Pulmonary artery endothelial cell (primary cell): ENCODE data around the gene GGA3. TPM values are rescaled to one million over a fixed set of nuclear protein-coding genes. Genes with fewer than 3 reads are reported as not detected.
A peak's percentile ranks its signal among the peaks of the same experiment; 100 is the strongest.
"Not testable (repeated sequence)": the region's sequence is repeated elsewhere in the genome, so short reads cannot be mapped to it uniquely, and the experiment has no call there.

Experiments
- DNase-seq: peaks from one replicate; pipeline ENCODE4 v3.0.0-alpha.2; 2011; ENCODE audit warnings: low read depth, low spot score
- total RNA-seq: library from RNA; depleted of rRNA; stranded (reverse); fragments of >200 nt; gene quantifications from 2 replicates; pipeline ENCODE4 v1.2.3, GENCODE V29; 2014

The GGA3 gene
- total RNA-seq, 1 donor from 2014 or later = 10.9 TPM

GRCh38 chr17:75218131-75218530 lies 43.3 kb downstream of the GGA3 start:
- no peak for DNase-seq

GRCh38 chr17:75209061-75209460 lies 52.3 kb downstream of the GGA3 start:
- no peak for DNase-seq

- DNase-seq = no peak
Measured at GRCh38 chr17:75208161-75208560, 53.2 kb downstream of the GGA3 start.

- no peak for DNase-seq
Measured at GRCh38 chr17:75207760-75208159, 53.6 kb downstream of the GGA3 start.

GRCh38 chr17:75207050-75207407 lies 54.4 kb downstream of the GGA3 start:
- not testable (repeated sequence) for DNase-seq

- no peak for DNase-seq
Measured at GRCh38 chr17:75205793-75206163, 55.6 kb downstream of the GGA3 start.

- DNase-seq = peak; percentile 77
Measured at GRCh38 chr17:75205037-75205792, 56.2 kb downstream of the GGA3 start, which contains the start of gene NUP85. Gene NUP85 (plus strand): TSS chr17:75205679. CDS start chr17:75205762, 83 bp downstream.

- no peak for DNase-seq
Measured at GRCh38 chr17:75199886-75200618, 61.4 kb downstream of the GGA3 start.

GRCh38 chr17:75194879-75195278 lies 66.5 kb downstream of the GGA3 start:
- DNase-seq = no peak

- DNase-seq = no peak
Measured at GRCh38 chr17:75191584-75191983, 69.8 kb downstream of the GGA3 start.

- DNase-seq = no peak
Measured at GRCh38 chr17:75188614-75189013, 72.8 kb downstream of the GGA3 start.

Other genes with a start within 250 kb of the GGA3 start
- 32.8 and 43.4 TPM in 2 replicates for gene MRPL58, start 248.9 kb downstream of the GGA3 start, total RNA-seq
- gene ATP5PD, start 214.6 kb downstream of the GGA3 start, total RNA-seq = 173 and 218 TPM in 2 replicates
- gene KCTD2, start 214.4 kb downstream of the GGA3 start, total RNA-seq = 14.4 and 17.5 TPM in 2 replicates
- 5.0 and 7.1 TPM in 2 replicates for gene SLC16A5, start 173.7 kb downstream of the GGA3 start, total RNA-seq
- 2.4 and 4.1 TPM in 2 replicates for gene ARMC7, start 151.6 kb downstream of the GGA3 start, total RNA-seq
- 9.5 TPM in 2 replicates for gene NT5C, start 129.9 kb downstream of the GGA3 start, total RNA-seq
- gene JPT1, start 107.1 kb downstream of the GGA3 start, total RNA-seq = 207 and 256 TPM in 2 replicates
- 140 and 143 TPM in 2 replicates for gene SUMO2, start 78.6 kb downstream of the GGA3 start, total RNA-seq
- gene NUP85, start 55.9 kb downstream of the GGA3 start, total RNA-seq = 53.2 and 61.7 TPM in 2 replicates
- 73.6 and 75.8 TPM in 2 replicates for gene MRPS7, start 273 bp upstream of the GGA3 start, total RNA-seq
- 8.0 and 14.5 TPM in 2 replicates for gene MIF4GD, start 9.6 kb upstream of the GGA3 start, total RNA-seq
- 13.1 and 21.4 TPM in 2 replicates for gene SLC25A19, start 27.8 kb upstream of the GGA3 start, total RNA-seq
- gene GRB2, start 144.1 kb upstream of the GGA3 start, total RNA-seq = 108 and 136 TPM in 2 replicates
- 16.8 and 20.5 TPM in 2 replicates for gene TMEM94, start 195.0 kb upstream of the GGA3 start, total RNA-seq